GM18907 (cell line): ENCODE results near the gene MYO1G.

ENCODE experiments used
- ATAC-seq: cut with Tn5 transposase; IDR thresholded peaks from one replicate; pipeline ENCODE4 v1.9.1; 2021; ENCODE audit warnings: mild to moderate bottlenecking, moderate library complexity; ENCODE audit not compliant: unreplicated experiment

The MYO1G gene

DNA sequence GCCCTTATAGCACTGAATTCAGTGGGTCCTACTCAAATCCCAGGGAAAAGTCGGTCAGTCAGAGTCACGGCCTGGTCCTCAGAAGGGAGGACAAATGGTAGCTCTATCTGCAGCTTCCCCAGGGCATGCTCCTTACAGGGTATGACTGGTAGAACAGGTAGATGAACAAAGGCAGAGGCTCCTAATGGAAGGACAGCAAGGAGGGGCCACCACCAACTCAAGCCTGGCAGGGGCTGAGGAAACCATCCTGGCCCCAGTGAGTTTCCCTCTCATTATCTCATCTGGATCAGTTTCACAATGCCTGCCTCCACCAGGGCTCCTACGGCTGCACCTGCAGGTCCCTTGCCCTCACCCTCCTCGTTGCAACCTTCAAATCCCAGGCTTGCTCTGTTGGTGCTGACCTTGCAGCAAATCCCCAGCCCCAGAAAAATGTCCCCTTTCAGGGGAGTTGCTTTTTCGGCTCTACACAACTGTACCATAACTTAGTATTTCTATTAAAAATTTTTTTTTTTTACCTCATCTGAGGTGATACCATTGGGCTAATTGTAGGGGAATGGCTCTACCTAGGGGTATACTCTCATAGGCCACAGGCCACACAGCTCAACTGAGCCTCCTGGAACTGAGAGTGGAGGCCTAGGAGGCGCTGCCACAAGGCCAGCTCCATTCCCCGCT lies 2.4 kb upstream of the MYO1G start:
- peak; percentile 4 for ATAC-seq

DNA sequence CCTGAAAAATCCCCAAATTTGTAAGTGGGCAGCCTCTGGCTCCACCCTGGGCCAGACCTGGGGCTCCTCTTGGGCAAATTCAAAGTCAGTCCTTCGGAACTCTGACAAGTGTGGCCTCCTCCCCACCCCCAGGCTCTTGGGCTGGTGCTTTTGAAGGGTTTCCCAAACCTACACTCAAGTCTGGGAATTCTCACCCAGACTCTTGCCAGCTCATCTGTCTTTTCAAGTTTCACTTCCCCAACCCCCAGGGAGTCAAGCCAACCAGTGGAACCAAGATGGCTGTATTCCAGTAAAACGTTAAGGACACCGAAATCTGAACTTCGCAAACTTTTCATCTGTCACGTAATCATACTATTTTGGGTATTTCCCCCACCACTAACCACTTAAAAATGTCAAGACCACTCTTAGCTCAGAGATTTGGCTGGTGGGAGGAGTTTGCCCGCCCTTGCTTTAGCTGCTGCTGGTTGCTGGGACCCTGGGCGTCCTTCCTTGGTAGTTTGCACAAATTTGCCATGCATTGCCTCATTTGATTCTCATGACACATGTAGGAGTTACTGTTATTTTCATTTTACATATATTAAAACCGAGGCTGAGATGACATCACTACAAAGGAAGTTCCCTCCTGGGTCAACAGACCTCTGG lies 1.7 kb upstream of the MYO1G start:
- ATAC-seq, result peak; percentile 56

DNA sequence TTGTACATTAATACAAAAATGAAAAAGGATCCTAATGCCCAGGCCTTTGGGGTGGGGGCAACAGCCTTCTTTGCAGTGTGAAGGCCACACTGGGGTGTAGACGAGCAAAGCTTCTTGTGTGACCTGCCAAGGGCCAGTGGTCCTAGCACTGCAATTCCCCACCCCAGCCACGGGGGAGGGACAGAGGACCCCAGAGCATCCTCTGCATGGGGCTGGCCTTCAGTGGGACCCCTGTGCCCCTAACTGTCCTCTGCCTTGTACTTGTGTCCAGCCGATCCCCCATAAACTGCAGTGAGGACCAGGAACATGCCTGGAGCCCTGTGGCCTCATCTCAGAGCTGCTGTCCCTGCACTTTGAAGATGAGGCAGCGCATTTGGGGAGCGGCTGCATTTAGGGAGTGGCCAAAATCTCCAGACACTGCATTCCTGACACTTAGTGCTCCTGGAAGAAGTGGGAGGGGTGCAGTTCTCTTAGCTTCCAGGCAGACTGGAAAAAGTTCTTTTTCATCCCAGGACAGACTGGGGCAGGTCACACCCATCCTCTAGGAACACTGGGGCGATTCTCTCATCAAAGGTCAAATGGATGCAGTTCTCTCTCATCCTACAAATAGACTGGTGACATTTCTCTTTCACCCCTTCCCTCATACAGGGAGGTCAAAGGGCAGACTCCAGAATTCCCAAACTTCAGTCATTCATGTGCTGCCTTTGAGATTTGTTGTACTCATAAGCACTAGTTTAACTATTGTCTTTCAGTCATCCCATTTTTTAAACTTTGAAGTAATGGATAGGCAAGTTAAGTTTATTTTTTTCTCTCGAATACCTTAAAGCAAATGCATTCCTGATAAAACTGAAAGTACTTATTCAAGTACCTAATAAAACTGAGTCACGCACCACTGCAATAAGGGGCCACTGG lies 922 bp upstream of the MYO1G start:
- ATAC-seq, result peak; percentile 10

DNA sequence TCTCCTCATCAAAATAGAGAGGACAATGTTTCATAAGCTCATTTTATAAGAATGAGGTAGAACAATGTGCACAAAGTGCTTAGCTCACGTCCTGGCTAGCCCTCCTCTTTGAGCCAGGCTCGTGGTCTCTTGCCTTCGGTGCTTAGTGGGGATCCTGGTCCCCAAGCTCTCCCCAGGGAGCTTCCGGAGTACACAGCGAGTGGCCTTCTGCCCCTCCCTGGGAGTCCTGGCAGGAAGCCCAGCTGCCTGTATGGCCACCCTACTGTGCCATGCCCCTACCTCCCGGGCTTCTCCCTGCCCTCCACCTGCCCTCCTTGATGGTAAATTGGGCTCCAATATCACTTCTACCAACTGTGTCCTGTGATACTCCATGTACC lies 868 bp downstream of the MYO1G start:
- ATAC-seq, result no peak

DNA sequence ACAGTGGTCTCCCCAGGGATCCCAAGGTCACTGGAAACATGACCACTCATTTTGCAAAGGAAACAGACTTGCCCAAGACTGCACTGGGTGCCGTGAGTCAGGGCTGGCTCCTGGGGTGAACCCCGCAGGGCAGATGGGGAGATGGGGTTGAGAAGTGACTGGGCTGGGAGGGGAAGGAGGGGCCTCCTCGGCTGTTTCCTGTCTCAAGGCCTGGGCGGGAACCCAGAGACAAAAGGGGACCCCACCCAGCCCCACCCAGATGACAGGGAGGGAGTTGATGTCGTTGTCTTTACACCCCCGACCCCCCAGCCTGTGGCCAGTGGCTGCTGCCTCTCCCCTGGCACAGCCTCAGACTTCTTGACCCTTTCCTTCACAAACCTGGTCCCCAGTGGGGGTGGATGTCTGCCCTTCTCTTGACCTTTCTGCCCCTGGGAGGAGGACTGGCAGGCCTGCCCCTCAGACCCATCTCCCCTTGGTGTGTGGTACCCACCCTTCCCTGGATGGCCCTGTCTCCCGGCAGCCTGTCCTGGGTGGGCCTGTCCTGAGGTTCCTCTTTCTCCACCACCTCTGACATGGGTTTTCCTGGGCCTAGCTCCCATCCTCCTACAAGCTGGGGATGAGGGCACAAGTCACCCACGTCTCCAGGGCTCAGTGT lies 1.4 kb downstream of the MYO1G start:
- no peak for ATAC-seq

DNA sequence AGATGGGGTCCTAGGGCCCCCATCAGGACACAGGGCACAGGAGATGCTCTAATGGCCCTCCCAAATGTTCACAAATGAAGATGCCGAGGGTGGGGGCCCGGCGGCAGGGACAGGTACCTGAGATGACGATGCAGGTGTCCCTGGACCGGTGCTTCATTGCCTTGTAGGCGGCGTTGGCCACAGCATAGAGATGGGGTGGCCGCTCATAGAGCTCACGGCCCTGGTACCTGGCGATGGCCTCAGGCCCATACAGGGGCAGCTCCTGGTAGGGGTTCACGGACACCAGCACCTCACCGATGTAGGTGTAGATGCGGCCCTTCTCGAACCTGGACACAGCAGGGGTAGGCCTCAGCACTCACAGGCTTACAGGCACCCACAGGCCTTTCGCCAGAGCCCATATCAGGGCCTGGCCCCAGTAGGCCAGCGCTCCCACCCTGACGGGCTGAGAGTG lies 2.0 kb downstream of the MYO1G start:
- ATAC-seq, result no peak

DNA sequence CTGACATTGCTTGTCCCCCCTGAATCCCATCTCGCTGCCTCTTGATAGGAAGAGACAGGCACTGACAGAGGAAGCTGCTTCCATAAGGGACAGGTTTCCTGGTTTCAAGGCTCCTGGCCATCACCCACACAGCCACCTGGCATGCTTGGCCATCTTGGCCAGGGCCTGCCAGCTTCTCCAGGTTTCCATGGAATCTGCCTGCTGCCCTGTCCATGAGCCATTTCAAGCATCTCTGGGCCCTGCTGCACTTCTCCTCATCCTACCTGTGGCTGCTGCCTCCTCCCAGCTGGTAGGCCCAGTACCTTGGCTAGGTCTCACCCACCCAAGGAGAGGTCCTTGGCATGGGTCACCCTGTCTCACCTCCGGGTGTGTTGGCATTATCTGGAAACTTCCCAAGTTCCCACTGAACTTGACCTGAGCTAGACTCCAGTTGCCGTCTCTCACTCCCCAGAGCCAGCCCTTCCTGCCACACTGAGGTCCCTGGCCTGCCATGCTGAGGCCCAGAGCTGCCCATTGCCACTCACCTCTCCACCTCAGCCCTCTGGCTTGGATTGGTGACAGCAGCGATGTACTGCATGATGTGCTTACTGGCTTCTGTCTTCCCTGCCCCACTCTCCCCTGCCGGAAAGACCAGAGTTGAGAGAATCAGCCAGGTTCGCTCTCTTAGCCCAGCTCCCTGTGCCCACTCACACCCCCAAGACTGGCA lies 2.6 kb downstream of the MYO1G start:
- ATAC-seq, result no peak

DNA sequence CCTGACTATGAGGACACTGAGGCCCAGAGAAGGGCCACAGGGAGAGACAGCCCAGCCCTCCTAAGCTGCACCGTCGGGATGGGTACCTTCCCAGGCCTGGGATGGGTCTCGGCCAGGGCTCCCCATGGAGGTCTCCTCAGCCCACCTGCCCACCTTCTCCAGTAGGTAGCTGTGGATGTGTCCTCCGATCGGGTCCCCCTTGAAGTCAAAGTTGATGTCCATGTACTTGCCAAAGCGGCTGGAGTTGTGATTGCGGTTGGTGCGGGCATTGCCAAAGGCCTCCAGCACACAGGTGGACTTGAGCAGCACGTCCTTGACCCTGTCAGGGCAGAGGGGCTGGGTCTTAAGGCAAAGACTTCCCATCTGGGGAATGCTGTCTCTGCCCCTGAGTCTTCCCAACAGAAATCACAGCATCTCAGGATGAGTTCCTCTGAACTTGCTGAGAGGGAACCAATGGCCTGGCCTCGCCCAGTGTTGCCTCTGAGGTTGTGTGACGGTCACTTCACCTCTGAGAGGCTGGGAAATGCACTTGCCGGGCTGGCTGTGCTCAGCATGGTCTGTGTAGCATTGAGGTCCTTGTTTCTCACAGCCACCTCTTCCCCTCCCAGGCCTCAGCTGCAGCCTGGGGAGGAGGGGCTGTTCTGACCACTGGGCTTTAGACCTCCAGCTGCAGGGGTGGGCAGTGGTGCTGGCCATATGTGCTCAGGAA lies 3.3 kb downstream of the MYO1G start:
- no peak for ATAC-seq

DNA sequence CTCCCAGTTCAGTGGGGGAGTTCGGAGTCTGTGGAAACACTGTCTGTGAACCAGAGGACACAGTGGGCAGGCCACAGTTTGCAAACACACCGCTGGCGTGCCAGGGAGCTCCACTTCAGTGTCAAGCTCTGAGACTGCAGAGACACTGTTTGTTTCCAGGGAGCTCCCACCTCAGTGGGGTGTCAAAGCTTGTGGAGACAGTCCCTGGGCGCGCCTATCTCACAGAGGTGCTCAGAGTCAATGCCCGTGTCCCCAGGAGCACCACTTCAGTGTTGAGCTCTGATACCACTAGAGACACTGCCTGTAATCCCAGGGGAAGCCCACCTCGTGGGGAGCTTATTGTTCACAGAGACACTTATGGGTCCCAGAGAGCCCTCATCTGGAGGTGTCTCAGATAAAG lies 4.3 kb downstream of the MYO1G start:
- no peak for ATAC-seq

DNA sequence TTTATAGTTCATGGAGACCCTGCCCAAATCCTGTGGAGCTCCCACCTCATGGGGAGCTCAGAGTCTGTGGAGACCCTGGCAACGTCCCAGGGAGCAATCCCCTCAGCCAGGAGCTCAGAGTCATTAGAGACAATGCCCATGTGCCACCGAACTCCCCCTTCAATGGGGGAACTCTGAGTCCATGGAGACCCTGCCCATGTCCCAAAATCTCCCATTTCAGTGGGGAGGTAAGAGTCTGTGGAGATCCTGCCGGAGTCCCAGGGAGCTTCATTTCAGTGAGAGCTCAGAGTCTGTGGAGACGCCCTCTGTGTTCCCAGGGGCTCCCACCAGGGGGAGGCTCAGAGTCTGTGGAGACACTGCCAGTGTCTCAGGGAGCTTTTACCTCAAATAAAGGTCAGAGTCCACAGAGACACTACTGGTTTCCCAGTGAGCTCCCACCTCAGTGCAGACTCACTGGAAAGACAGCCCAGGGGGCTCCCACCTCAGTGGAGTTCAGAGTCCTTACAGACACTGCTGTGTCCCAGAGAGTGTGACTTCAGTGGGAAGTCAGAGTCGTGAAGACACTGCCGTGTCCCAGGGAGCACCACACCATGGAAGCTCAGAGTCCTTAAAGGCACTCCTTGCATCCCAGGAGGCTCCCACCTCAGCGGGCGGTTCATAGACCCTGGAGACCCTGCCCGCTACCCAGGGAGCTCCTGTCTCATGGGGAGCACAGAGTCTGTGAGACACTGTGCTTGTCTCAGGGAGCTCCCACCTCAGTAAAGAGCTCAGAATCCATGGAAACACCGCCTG lies 5.0 kb downstream of the MYO1G start:
- ATAC-seq, result no peak

DNA sequence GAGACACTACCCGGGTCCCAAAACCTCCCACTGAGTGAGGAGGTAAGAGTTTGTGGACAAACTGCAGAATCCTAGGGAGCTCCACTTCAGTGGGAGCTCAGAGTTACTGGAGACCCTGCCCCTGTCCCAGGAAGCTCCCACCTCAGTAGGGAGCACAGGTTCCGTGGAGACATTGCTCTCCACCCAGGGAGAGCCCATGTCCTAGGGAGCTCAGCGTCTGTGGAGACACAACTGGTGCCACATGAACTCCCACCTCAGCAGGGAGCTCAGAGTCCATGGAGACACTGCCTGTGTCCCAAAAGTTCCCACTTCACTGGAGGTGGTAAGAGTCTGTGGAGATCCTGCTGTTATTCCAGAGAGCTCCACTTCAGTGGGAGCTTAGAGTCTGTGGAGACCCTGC lies 6.3 kb downstream of the MYO1G start:
- no peak for ATAC-seq

DNA sequence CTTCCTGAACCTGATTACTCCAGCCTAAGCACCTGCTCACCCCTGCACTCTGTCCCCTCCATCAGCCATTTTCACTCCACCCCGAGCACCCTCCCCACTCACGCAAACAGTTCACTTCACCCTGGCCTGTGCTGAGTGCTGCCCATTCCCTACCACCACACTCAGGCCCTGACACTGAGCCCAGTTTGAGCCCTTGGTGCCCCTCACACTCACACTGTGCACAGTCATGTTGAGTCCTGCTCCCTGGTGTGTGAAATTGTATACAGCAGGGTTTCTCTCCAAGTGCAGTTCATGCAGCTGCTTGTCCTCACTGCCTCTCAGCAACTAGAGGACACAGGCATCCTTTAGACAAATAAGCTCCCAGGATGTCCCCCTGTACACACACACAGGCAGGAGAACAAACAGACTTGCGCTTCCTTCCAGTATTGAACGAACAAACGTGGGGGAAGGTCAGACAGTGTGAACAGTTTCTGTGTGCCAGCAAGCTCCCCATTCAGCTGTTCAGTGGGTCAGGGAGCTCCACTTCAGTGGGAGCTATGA lies 6.8 kb downstream of the MYO1G start:
- ATAC-seq, result no peak

DNA sequence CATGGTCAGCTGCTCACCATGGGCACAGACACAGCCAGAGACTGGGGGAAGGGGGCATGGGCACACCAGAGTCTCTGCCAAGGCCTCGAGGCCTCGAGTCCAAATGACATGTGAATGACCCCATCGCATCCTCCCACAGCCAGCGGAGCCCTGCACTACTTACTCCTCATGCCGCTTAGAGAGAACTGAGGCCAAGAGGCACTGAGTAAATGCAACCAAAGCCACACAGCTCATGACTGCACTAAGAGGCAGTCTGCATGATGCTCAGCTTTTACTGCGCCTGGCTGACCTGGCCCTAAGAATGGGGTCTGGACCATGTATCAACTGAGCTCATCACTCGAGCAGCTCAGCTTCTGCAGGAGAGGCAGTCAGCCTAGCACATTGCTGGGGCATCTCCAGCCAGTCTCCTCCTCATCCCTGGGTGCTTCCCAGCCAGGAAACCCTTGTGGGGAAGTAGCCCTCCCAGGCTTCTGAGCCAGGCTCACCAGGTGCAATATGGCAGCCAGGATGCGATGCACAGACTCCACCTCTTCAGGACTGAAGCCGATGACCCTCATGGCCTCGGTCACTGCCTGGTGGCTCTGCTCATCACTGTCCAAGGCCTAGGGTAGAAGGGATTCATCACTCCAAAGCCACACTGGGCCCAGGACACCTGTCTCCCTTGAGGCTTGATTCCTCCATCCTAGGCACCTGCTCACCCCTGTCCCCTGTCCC lies 7.5 kb downstream of the MYO1G start:
- ATAC-seq, result no peak

DNA sequence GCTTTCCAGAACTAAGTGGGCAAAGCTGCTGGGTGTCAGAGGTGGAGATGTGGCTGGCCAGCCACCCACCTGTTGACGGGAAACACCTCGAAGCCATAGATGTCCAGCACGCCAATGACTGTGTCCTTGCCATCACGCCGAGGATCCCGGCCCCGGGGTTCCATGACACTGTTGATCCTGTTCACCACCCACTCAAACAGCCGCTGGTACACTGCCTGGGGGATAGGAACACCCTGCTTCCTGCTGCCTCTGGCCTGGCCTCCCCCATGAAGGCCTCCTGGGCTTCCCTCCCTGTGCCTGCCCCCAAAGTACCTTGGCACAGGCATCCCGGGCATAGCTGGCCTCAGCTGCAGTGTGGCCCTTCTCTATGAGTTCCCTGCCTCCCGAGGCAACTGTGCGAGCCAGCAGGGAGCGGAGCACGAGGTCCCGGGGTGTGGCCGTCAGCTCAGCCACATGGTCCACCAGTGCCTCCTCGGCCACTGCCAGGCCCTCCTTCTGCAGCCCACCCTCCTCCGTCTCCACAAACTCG lies 8.2 kb downstream of the MYO1G start:
- ATAC-seq, result no peak

DNA sequence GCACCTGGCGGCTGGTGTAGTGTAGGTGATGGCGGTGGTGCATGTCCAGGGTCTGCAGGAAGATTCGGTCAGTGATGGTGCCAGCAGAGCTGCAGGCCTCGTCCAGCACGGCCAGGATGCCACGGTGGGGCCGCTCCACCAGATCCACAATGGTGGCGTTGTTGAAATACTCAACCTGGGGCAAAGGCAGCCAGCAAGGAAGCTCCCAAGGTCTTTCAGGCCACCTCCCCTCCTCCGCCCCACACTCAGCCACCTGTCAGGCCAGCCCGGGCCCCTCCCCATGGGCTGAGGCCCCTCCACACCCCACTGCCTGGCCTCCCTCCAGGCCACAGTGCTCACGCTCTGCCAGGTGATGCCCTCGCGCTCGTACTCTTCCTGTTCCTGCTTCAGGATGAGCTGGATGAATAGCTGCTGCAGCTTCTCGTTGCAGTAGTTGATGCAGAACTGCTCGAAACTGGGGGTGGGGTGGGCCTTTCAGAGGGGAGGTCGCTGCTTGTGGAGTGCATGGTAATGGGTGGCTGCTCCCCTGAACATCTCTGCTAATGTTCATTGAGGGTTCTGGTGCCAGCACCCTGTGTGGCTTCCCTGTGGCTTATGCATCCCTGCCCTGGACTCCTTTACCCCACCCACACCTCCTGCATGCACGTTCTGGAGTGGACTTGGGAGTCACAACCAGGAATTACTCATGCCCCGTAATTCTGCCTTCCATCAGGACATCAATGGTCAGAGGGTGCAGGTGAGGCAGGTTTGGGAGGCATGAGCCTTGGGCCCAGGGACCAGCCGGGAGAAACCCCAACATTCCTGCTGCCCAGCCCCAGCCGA lies 8.9 kb downstream of the MYO1G start:
- no peak for ATAC-seq

DNA sequence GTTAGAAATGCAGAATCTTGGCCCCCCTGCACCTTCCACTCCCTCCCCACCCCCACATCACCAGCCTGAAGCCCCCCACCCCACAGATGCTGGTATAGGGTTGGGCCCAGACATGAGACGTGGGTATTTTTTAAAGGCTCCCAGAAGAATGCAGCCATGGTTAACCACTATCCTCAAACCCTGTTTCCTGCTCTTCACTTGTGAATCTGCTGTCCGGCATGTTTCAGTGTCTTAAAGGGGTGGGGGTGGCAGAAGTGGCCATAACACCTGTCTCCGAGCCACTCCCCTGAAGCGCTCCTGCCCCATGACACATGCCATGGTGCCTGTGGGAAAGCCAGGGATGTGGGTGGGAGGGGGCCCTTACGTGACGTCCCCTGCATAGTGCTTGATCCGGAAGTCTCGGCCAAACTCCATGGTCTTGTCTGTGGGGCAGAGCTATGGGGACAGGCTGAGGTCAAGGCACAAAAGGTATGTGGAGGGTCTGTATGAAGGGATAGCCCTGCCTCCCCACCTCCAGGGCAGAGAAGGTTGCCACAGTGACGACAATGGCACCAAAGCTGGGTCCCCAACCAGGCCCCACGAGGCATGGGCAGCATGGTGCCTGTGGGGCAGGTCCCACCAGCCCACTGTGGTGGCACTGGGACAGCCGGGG lies 9.6 kb downstream of the MYO1G start:
- ATAC-seq, result no peak
